GM21737 (cell line): ENCODE measurements around the gene VPS52.
A peak's percentile ranks its signal among the peaks of the same experiment; 100 is the strongest.
"Not testable (repeated sequence)": the region's sequence is repeated elsewhere in the genome, so short reads cannot be mapped to it uniquely, and the experiment has no call there.

ENCODE experiments used
- ATAC-seq: cut with Tn5 transposase; IDR thresholded peaks from one replicate; pipeline ENCODE4 v1.9.1; 2021; ENCODE audit warnings: mild to moderate bottlenecking, moderate library complexity; ENCODE audit not compliant: unreplicated experiment

VPS52 gene

GRCh38 chr6:33280539-33280938 is 8.9 kb upstream of the VPS52 start:
- ATAC-seq = no peak

GRCh38 chr6:33279971-33280511 is 8.4 kb upstream of the VPS52 start:
- no peak for ATAC-seq

DNA sequence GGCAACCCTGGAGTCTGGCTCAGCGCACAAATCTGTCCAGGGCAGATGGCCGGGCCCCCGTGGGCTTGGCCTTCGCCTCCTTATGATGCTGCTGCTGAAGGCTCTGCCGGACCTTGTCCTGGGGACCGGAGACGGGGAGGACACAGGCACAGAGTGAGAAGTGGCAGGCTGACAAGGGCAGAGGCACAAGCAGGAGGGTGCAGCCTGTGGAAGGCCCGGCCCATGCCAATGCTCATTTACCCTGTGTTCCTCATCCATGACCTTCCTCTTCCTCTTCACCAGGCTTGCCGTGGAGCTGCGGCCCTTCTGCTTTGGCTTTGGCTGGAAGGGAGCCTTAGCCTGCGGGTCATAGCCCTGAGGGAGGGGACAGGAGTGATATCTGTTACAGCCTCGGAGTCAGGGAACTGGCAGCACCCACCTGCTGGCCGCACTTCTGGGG is 7.6 kb upstream of the VPS52 start:
- ATAC-seq = no peak

DNA sequence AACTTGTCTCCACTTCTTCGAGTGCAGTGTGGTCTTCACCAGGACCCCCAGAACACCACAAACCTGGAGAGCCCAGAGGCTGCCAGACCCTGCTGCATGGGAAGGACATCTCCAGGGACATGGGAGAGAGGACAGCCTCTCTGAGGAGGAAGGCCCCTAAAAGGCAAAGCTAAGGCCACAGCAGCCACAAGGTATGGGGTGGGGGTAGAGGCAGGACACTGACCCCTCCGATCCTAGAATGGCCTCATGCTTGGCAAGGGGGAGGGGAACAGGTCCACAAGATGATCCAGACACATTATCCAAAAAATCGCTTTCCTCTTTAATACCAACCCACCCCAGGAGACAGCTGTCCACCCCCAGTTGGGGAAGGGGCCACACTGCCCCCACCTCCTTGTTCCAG is 7.1 kb upstream of the VPS52 start:
- ATAC-seq = no peak

- no peak for ATAC-seq
These were observed 6.7 kb upstream of the VPS52 start for GRCh38 chr6:33278392-33278741.

DNA sequence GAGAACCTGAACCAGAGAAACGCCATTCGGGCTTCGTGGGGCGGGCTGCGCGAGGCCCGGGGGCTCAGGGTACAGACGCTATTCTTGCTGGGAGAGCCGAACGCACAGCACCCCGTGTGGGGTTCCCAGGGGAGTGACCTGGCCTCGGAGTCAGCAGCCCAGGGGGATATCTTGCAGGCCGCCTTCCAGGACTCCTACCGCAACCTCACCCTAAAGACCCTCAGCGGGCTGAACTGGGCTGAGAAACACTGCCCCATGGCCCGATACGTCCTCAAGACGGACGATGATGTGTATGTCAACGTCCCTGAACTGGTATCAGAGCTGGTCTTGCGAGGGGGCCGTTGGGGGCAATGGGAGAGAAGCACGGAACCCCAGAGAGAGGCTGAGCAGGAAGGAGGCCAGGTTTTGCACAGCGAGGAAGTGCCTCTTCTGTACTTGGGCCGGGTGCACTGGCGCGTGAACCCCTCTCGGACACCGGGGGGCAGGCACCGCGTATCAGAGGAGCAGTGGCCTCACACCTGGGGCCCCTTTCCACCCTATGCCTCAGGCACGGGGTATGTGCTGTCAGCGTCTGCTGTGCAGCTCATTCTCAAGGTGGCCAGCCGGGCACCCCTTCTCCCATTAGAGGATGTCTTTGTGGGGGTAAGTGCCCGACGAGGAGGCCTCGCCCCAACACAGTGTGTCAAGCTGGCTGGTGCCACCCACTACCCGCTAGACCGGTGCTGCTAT is 6.2 kb upstream of the VPS52 start:
- ATAC-seq = peak; percentile 1

- peak; percentile 44 for ATAC-seq
These were observed 5.4 kb upstream of the VPS52 start, which contains the start of gene B3GALT4 for GRCh38 chr6:33276864-33277662. TSS of gene B3GALT4 (plus strand) at chr6:33277123. CDS start at chr6:33277420, 297 bp downstream.

DNA sequence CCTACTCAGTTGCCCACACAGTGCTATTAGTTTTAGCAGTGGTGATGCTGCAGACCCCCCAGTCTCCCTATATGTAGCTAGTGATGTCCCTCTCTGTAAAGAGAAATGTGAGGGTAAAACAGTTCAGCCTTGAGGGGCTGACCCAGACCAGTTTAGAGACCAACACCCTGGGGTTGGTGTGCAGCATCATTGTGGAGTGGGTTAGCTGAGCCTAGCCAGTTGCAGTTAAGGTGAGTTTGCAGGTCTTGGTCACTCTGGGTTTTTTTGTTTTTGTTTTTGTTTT is 4.8 kb upstream of the VPS52 start:
- ATAC-seq = no peak

GRCh38 chr6:33275795-33276580 is 4.3 kb upstream of the VPS52 start:
- not testable (repeated sequence) for ATAC-seq

DNA sequence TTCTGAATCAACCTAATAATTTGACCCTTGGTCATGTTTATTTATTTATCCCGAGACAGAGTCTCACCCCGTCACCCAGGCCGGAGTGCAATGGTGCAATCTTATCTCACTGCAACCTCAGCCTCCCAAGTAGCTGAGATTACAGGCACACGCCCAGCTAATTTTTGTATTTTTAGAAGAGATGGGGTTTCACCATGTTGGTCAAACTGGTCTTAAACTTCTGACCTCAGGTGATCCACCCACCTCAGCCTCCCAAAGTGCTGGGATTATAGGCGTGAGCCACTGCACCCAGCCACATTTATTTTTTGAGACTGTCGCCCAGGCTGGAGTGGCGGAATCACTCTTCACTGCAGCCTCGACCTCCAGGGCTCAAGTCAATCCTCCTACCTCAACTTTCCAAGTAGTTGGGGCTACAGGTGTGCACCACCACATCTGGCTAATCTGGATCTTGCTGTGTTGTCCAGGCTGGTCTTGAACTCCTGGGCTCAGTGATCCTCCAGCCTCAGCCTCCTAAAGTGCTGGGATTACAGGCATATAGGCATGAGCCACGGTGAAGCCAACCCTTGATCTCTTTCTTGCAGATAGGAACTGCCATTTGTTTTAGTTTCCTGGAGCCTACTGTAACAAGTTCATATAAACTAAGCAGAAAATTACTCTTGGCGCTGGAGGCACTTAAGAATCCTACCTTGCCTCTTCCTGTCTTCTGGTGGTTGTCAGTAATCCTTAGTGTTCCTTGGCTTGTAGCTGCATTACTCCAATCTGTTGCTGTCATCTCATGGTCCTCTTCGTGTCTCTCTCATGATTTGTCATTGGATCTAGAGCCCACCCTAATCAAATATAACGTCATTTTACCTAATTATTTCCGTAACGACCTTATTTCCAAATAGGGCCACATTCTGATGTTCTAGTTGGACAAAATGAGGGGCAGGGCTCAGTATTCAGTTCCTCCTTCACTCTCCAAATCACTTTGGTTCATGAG is 2.5 kb upstream of the VPS52 start:
- no peak for ATAC-seq

GRCh38 chr6:33273129-33273923 is 1.6 kb upstream of the VPS52 start:
- ATAC-seq = no peak

- ATAC-seq = no peak
These were observed 826 bp upstream of the VPS52 start for GRCh38 chr6:33272275-33273128.

DNA sequence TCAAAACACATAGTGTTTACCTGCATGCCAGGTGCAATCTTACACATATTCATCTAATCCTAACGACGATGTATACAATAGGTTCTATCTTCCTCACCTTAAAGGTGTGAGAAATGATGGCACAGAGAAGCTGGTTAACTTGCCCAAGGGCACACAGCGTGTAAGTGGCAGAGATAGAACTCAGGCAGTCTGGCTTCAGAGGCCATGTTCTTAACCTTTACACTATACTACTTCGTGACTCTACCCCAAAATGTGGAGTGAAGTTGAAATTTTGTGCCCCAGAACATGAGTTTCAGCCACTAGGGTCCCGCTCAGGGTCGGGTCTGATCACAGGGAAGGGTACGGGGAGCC is 584 bp downstream of the VPS52 start:
- ATAC-seq = no peak

DNA sequence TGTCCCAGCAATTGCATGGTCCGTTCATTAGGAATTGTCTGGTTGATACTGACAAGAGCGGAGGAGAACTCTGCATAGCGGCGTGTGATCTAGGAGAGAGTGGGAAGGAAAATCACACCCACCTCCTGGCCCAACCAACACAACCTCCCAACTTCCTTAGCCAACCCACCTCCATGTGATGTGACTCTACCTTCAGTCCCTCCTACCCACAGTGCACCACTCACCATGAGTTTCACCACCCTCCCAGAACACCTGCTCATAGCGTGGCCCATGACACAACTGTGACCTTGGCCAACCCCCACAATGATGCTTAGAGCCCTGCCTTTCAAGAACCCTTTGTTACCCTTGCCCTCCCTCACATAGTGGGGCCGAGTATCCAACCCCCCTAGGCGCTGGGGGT is 7.7 kb downstream of the VPS52 start:
- no peak for ATAC-seq

DNA sequence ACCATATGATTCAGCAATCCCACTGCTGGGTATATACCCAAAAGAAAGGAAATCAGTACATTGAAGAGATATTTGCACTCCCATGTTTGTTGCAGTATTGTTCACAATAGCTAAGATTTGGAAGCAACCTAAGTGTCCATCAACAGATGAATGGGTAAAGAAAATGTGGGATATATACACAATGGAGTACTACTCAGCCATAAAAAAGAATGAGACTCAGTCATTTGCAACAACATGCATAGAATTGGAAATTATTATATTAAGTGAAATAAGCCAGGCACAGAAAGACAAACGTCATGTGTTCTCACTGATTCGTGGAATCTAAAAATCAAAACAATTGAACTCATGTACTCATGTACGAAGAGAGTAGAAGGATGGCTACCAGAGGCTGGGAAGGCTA is 9.2 kb downstream of the VPS52 start:
- not testable (repeated sequence) for ATAC-seq

DNA sequence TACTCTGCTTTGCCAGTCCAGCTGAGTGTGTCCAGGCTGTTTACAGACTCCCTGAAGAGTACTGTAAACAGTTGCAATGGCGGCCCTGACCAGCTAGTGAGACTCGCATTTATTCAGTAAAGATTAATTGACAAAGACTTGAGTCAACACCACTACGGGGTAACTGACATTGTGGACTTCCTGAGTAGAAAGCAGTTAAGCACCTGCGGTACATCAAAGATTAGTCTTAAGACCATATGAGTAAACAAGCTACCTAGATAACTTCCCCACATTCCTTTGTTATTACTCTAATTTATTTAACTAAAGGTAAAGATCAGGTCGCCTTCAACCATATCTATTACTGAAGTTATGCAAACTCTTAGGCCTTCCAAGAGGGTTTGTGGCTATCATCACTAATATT is 12.6 kb downstream of the VPS52 start:
- no peak for ATAC-seq

DNA sequence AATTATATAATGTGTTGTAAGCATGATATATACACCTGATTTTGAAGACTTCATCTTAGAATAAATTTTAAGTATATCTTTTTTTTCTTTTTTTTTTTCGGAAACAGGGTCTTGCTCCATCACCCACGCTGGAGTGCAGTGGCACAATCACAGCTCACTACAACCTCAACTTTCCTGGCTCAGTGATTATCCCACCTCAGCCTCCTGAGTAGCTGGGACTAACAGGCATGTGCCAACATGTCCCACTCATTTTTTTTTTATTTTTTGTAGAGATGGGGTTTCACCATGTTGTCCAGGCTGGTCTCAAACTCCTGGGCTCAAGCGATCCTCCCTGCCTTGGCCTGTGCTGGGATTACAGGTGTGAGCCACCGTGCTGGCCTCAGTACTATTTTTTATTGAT is 17.1 kb downstream of the VPS52 start:
- no peak for ATAC-seq

DNA sequence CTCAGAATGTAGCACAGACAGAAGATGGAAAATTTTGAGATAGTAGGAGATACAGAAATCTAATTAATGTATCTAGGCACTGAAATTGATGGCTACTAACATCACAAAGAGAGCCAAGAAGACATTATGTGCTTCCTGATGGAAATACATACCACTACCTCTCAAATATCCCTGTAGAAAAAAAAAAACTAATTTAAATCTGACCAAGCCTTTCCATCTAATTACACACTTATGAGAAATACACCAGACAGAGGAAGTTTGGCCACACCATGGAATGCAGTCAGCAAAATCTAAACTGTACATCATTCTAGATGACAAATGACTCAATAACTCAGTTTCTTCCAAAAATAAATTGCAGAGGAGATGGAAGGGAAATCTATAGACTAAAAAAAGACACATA is 18.9 kb downstream of the VPS52 start:
- ATAC-seq = no peak
